Measurements from ENCODE around the gene NKPD1.

Gene NKPD1

DNA sequence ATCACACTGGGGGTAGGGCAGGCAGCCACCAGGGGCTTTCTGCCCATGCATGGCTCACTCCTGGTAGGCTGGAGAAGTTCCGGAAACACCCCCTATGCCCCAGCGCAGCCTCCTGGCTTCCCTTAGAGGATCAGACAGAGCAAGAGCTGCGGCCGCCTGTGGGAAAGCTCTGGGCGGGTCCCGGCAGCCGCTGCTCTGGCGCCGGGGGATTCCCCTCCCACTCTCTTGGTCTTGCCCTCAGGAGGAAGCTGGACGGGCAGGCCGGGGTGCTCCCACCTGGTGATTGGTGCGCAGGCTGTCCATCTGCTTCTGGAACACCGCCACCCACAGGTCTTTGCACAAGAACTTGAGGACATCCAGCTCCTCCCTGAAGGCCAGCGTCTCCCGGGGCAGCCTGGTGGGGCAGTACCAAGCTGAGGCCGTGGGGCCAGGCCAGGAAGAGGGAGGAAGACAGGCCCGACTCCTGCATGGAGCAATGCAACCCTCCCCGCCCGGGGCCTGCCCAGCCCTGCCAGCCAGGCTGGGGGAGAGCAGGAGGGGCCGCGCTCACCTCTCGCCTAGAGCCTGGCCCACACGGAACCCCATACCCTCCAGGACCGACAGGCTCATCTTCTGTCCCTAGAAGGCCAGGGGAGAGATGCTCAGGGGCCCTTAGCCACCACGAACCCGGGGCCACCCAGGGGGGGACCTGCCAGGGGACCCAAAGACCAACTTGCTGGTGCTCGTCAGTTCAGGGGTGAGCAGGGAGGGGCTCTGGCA is 4.0 kb upstream of the NKPD1 start:
- Histone ChIP-seq H3K9me3 (ENCODE audit: control insufficient read depth, insufficient read depth, low read length) (no peaks in the 10 kb centered on the region), H3K4me1 (ENCODE audit: insufficient read depth, low read length) (peaks cover 16% of the 10 kb centered on the region; the same call in 1 of the 2 replicates), H3K9ac (ENCODE audit: low read depth, low read length) (peak overlapping the region; percentile 3; the same call in 1 of the 2 replicates), H3K36me3 (ENCODE audit: insufficient read depth, low read length) (no peaks in the 10 kb centered on the region)

DNA sequence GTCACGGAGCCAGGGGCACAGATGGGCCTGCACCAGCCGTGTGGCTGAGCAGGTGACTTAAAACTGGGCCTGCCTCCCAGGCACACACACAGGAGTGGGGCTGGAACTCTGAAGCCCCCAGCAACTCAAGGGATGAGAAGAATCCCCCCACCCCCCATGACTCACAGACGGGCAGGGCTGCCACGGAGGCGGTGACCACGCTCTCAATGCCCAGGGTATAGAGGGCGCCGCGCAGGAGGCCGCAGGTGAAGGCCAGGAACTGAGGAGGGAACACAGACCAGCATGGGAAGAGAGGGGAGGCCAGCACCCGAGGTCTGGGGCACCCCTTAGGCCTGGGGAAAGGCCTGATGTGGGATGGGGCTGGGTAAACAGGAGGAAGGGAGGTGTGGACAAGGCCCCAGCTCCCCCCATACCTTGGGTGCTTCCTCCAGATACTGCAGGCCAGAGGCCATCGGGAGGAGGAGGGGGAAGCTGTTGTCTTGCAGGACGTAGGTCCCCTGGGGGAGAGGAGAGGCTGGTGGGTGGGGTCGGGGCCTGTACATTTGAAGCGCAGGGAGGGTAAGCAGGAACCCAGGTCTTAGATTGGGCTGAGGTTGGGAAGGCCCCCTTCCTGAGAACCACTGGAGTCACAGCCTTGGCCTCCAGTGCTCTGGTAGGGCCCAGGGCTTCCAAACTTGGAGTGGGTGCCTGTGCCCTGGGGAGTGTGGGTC is 3.1 kb upstream of the NKPD1 start:
- Histone ChIP-seq H3K9me3 (ENCODE audit: control insufficient read depth, insufficient read depth, low read length) (no peaks in the 10 kb centered on the region), H3K4me1 (ENCODE audit: insufficient read depth, low read length) (peaks cover 16% of the 10 kb centered on the region; the same call in 1 of the 2 replicates), H3K9ac (ENCODE audit: low read depth, low read length) (peak overlapping the region; percentile 3; the same call in 1 of the 2 replicates), H3K36me3 (ENCODE audit: insufficient read depth, low read length) (no peaks in the 10 kb centered on the region)

DNA sequence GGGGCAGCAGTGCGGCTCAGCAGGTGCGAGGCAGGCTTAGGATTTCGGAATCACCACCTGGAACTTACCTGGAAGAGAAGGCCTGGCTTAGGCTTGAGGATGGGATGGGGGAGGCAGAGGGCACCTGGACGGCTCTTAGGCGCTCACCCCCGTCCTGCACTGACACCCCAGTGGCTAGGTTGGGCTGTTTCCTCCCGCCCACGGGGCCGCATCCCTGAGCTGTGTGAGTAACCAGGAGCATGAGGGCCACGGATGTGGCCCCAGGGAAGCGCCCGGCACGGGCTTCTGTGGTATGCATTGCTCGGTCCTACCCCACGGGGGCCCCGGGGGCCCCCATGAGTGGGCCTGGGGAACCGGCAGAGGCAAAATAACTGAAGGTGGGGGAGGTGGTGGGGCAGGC is 2.4 kb upstream of the NKPD1 start:
- Histone ChIP-seq H3K9ac (ENCODE audit: low read depth, low read length) (no peak overlapping the region), H3K36me3 (ENCODE audit: insufficient read depth, low read length) (no peaks in the 10 kb centered on the region), H3K4me1 (ENCODE audit: insufficient read depth, low read length) (peaks cover 16% of the 10 kb centered on the region; the same call in 1 of the 2 replicates), H3K9me3 (ENCODE audit: control insufficient read depth, insufficient read depth, low read length) (no peaks in the 10 kb centered on the region)

DNA sequence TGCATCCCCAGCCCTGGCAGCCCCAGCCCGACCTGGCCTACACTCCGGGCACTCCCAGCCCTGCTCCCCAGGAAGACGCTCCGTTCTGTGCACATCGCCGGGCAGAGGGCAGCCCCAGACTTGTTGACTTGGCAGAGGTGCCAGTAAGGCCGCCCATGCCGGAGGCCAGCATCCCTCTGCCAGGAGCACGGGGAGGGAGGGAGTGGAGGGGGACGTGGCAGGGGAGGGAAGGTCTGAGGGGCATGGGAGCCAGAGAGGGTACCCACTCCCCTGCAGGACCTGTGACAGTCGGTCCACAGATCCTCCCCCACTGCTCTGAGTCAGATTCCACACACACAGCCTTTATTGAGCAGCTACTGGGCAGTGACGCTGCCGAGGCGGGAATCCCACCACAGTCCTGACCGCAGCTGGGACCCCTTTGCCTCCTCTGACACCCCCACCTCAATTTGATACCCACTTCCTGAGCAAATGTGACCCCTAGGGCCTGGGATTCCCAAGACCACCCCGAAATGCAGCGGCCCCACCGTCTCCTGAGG is 1.9 kb upstream of the NKPD1 start:
- H3K9ac ChIP-seq (ENCODE audit: low read depth, low read length) = no peak overlapping the region
- no peaks in the 10 kb centered on the region for H3K9me3 ChIP-seq (ENCODE audit: control insufficient read depth, insufficient read depth, low read length)
- H3K4me1 ChIP-seq (ENCODE audit: insufficient read depth, low read length) = peaks cover 16% of the 10 kb centered on the region; the same call in 1 of the 2 replicates

DNA sequence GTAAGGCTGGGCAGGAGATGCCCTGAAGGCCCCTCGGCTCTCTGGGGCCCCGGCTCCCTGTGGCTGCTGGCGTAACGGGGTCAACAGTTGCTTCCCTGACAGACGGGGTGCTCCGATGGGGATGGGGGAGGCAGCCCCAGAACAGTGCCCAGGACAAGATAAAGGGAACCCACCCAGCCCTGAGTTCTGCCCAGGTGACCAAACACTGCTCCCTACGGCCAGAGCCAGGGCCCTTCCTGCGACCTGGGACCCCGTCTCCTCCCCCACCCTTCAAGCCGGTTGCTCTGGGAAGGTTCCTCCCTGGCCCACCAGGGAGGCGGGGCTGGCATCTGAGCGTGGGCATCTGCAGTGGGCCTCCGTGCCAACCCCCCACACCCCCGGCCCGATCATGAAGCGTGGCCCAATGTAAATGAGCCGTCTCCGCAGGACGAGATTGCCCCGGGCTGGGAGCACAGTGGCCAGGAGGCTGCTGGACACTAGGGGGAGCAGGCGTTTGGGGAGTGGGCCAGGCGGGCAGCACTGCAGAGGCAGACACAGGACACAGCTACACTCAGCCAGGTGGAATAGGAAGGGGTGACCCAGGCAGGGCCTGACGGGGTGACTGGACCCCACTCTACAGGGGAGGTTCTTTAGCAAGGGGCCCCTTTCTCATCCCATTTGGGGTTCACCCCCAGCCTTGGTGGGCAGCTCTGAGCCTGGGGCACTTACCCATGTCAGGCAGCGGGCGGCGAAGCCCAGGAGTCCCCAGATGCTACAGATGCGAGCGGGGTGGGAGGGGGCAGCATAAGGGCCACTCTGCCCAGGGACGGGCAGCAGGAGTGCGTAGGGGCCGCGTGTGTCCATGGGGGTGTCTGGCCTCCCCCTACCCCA is 1.2 kb upstream of the NKPD1 start:
- peaks cover 12% of the 10 kb centered on the region; the same call in 1 of the 2 replicates for H3K4me1 ChIP-seq (ENCODE audit: insufficient read depth, low read length)
- H3K36me3 ChIP-seq (ENCODE audit: insufficient read depth, low read length) = no peaks in the 10 kb centered on the region
- H3K9ac ChIP-seq (ENCODE audit: low read depth, low read length) = no peak overlapping the region

More for the DNA sequence above, 1.9 kb upstream of the NKPD1 start:
- H3K36me3 ChIP-seq (ENCODE audit: insufficient read depth, low read length) = no peaks in the 10 kb centered on the region

DNA sequence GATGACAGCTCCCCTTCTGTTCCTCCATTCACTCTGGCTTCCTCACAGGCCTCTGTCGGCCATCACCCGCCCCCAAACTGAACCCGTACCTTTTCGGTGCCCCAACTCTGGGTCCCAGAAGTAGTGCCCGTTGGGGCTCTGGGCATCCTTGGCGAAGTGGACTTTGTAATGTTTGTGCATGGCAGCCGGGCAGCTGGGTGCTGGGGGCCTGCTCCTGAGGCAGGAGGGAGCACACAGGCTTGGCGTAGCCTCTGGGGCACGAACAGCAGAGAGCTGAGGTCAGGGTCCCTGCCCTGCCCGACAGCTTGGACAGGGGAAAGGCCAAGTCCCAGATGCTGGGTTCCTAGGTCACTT is 834 bp downstream of the NKPD1 start:
- no peak overlapping the region for H3K9ac ChIP-seq (ENCODE audit: low read depth, low read length)
- H3K9me3 ChIP-seq (ENCODE audit: control insufficient read depth, insufficient read depth, low read length) = no peaks in the 10 kb centered on the region
- H3K36me3 ChIP-seq (ENCODE audit: insufficient read depth, low read length) = no peaks in the 10 kb centered on the region
- H3K4me1 ChIP-seq (ENCODE audit: insufficient read depth, low read length) = peaks cover 14% of the 10 kb centered on the region; the same call in 1 of the 2 replicates

More for the DNA sequence above, 1.2 kb upstream of the NKPD1 start:
- H3K9me3 ChIP-seq (ENCODE audit: control insufficient read depth, insufficient read depth, low read length) = no peaks in the 10 kb centered on the region

DNA sequence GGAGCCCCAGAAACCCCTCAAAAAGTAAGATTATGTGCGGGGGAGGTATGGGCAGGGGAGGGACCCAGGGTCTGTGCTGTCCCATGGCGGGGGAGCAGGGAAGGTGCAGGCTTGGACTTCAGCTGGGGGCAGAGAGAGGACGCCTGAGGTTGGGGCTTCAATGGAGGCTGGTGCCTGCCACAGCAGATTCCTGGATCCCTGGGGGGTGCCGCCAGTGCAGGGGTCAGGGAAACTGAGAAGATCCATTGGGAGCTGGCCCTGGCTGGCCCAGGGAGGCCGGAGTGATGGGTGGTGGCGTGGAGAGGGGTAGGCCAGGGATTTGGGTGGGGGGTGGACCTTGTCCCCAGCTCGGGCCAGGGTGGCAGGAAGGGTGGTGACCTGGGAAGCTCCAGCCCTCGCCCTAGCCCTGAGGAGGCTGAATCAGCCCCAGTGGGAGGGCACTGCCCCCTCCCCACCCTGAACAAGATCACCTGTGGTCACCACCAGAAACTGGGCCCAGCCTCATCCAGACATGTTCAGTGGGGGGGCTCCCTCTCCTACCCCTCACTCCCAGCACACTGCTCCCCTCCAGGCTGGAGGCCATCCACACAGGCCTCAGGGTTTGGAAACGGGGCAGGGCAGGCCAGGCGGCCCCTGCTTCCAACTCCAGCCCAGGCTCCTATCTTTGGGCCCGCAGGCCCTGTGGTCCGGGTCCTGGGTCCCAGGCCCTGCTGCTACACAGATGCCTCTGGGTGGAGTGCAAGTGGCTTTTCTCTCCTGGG is 1.4 kb downstream of the NKPD1 start:
- no peak overlapping the region for H3K9ac ChIP-seq (ENCODE audit: low read depth, low read length)
- no peaks in the 10 kb centered on the region for H3K9me3 ChIP-seq (ENCODE audit: control insufficient read depth, insufficient read depth, low read length)
- no peaks in the 10 kb centered on the region for H3K36me3 ChIP-seq (ENCODE audit: insufficient read depth, low read length)
- peaks cover 13% of the 10 kb centered on the region for H3K4me1 ChIP-seq (ENCODE audit: insufficient read depth, low read length)

DNA sequence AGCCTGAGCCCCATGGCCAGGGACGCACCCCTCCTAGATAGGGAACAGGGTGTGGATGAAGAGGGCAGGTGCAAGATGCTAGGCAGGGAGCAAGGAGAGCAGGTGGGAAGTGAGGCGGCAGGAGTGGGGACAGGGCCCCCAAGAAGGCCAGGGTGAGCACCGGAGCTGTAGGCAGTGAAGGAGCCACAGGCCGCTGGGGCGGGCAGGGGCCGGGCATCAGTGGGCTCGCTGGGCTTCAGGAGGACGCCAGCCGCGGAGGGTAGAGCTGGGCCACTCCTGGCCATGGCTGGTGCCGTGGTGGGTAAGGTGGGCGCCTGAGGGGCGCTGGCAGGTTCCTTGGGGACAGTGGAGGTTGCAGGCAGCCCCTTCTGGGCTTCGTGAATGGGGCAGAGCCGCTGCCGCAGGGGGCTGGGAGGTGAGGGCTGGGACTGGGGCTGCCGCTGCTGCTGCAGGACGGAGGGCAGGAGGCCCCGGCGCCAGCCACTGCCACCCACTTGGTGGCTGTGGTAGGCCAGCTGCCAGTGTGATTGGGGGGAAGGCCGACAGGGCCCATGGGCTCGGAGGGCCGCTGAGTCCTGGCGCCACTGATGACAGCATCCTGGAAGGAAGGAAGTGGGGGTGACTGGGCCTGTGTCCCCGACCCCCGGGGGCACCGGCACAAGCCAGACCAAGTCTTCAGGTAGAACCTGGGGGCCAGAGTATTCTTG is 2.1 kb downstream of the NKPD1 start:
- H3K36me3 ChIP-seq (ENCODE audit: insufficient read depth, low read length) = no peaks in the 10 kb centered on the region
- no peak overlapping the region for H3K9ac ChIP-seq (ENCODE audit: low read depth, low read length)
- peaks cover 12% of the 10 kb centered on the region for H3K4me1 ChIP-seq (ENCODE audit: insufficient read depth, low read length)
- no peaks in the 10 kb centered on the region for H3K9me3 ChIP-seq (ENCODE audit: control insufficient read depth, insufficient read depth, low read length)

DNA sequence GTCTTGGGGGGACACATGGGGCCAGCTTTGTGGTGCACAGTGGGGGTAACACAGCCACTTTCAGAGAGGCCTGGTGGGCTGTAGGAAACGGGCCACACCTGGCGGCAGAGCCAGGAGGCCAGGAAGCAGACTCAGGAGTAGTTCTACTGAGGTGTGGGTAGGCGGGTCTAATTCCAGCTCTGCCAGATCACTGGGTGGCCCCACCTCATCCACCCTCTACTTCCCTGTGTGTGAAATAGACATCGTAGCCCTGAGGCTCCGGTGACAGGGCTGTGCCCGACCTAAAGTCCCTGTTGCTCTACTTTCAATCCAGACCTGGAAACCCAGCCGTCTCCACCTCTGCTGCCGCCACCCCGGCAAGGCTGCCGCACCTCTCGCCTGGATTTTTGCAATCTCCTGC is 4.0 kb downstream of the NKPD1 start:
- peaks cover 12% of the 10 kb centered on the region for H3K4me1 ChIP-seq (ENCODE audit: insufficient read depth, low read length)
- no peaks in the 10 kb centered on the region for H3K36me3 ChIP-seq (ENCODE audit: insufficient read depth, low read length)
- H3K9me3 ChIP-seq (ENCODE audit: control insufficient read depth, insufficient read depth, low read length) = no peaks in the 10 kb centered on the region
- no peak overlapping the region for H3K9ac ChIP-seq (ENCODE audit: low read depth, low read length)

DNA sequence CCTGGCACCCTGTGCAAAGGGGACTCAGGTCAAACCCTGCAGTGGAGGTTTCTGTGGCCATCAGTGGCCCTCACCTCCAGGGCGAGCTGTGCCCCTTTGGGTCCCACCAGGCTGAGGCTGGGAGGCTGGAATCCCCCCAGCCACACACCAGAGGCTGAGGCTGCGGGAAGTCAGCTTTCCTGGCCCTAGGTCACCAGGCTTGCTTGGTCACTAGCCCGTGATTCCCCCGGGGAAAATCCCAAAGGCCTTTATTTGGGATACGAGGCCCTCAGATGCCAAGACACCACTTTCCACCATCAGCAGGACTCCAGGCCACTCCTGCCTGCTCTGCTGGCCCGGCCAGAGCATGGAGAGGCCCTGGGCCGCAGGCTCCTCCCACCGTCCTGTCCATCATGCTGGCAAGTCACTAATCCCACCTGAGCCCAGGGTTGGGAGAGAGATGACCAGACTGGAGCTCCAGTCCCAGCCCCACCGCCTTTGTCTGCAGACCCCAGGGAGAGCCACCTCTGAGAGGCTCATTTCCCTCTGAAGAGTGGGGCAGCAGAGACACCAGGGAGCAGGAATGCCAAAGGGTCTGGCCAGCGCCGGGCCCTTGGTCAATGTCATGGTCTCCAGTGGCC is 4.7 kb downstream of the NKPD1 start:
- no peak overlapping the region for H3K9ac ChIP-seq (ENCODE audit: low read depth, low read length)

DNA sequence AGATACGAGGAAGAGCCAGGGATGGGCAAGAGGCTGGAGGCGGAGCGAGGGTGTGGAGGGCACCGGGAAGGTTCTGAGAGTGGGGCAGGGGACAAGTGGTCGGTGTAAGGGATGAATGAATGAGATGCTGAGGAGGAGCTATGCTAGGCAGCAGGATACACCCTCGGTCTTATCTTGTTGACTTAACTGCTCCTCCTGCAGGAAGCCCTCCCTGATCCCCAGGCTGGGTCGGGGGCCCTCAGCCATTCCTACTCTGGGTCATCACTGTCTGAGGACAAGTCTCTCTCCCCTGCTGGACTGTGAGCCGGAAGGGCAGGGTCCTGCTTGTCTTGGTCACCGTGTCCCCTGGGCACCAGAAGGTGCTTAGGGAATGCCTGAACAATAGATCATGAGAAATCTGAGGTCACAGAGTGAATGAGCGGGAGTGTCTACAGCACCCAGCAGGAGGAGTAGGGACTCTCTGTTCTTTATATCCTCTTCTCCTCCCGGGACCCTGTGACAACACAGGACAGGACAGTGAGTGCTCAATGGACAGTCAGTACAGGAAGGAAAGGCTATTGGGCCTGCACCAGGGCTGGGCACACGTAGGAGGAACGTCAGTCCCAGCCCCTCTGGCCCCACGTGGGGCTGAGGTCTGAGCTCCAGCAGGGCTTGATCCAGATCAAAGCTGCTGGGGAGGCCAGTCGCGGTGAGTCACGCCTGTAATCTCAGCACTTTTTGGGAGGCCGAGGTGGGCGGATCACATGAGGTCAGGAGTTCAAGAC is 6.5 kb downstream of the NKPD1 start:
- Histone ChIP-seq H3K9ac (ENCODE audit: low read depth, low read length) (peak overlapping the region; percentile 37; the same call in 1 of the 2 replicates), H3K9me3 (ENCODE audit: control insufficient read depth, insufficient read depth, low read length) (no peaks in the 10 kb centered on the region), H3K36me3 (ENCODE audit: insufficient read depth, low read length) (no peaks in the 10 kb centered on the region), H3K4me1 (ENCODE audit: insufficient read depth, low read length) (peaks cover 12% of the 10 kb centered on the region)

More for the DNA sequence above, 4.7 kb downstream of the NKPD1 start:
- Histone ChIP-seq H3K9me3 (ENCODE audit: control insufficient read depth, insufficient read depth, low read length) (no peaks in the 10 kb centered on the region), H3K4me1 (ENCODE audit: insufficient read depth, low read length) (peaks cover 12% of the 10 kb centered on the region), H3K36me3 (ENCODE audit: insufficient read depth, low read length) (no peaks in the 10 kb centered on the region)

DNA sequence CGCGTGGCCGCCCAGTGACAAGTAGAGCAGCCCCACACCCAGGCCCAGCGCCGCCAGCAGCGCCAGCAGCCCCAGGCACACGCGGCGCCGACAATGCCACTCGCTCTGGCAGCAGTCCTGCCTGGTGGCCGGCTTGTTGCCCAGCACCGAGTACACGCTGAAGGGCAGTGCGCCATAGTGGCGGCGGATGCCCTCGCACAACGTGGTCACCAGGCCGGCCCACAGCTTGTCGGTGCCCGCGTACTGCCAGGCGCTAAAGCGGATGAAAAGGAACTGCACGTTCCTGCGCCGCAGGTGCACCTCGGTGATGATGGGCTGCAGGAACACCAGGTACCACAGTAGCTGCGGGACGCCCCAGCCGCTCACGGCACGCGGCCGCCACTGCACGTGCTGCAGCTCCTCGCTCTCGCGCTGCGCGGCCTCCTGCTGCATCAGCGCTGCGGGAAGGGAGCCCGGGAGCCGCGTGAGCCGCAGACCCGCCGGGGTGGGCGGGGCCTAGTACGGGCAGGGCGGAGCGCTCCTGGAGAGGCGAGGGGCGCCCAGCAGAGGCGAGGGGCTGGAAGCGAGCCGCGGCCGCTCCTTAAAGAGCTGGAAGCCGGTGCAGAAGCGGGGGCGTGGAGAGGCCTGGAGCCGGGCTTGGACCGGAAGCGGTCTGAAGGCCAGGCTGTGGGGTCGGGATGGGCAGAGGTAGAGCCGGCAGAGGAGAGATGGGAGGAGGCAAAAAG is 7.3 kb downstream of the NKPD1 start:
- Histone ChIP-seq H3K9ac (ENCODE audit: low read depth, low read length) (peak overlapping the region; percentile 37; the same call in 1 of the 2 replicates), H3K9me3 (ENCODE audit: control insufficient read depth, insufficient read depth, low read length) (no peaks in the 10 kb centered on the region), H3K4me1 (ENCODE audit: insufficient read depth, low read length) (peaks cover 12% of the 10 kb centered on the region), H3K36me3 (ENCODE audit: insufficient read depth, low read length) (no peaks in the 10 kb centered on the region)

Data from ES-I3 (cell line).